SK-N-SH treated with all-trans-retinoic acid at 6 μM for 48 hours (cell line): Measurements from ENCODE around the gene UNC5B.

ENCODE experiments used
- ARNTL ChIP-seq: fragments of 450-650 bp; formaldehyde crosslinking; IDR thresholded peaks from 2 replicates; pipeline ENCODE4 v1.5.0; 2020; ENCODE audit warnings: low read depth, mild to moderate bottlenecking, moderate library complexity, borderline replicate concordance
- CSDC2 ChIP-seq: fragments of 250-450 bp; sonication (Bioruptor Pico); IDR thresholded peaks from 2 replicates; pipeline ENCODE4 v1.5.0; 2020; ENCODE audit warnings: mild to moderate bottlenecking, moderate library complexity
- ESRRG ChIP-seq: fragments of 250-450 bp; sonication (Bioruptor Pico); IDR thresholded peaks from 2 replicates; pipeline ENCODE4 v1.6.1; 2021; ENCODE audit warnings: mild to moderate bottlenecking
- PATZ1 ChIP-seq: fragments of 250-450 bp; sonication (Bioruptor Pico); IDR thresholded peaks from 2 replicates; pipeline ENCODE4 v1.8.0; 2020; ENCODE audit warnings: mild to moderate bottlenecking, moderate library complexity, borderline replicate concordance
- TSHZ2 ChIP-seq: fragments of 250-450 bp; sonication (Bioruptor Pico); IDR thresholded peaks from 2 replicates; pipeline ENCODE4 v1.5.0; 2020; ENCODE audit warnings: mild to moderate bottlenecking, moderate library complexity
- ZC3H10 ChIP-seq: fragments of 250-450 bp; sonication (Bioruptor Pico); IDR thresholded peaks from 2 replicates; pipeline ENCODE4 v1.5.1; 2021; ENCODE audit warnings: mild to moderate bottlenecking, moderate library complexity
- ZFP30 ChIP-seq: fragments of 450-650 bp; formaldehyde crosslinking; IDR thresholded peaks from 2 replicates; pipeline ENCODE4 v1.5.0; 2022; ENCODE audit warnings: mild to moderate bottlenecking, moderate library complexity
- ZNF70 ChIP-seq: fragments of 450-650 bp; formaldehyde crosslinking; IDR thresholded peaks from 2 replicates; pipeline ENCODE4 v1.5.0; 2020; ENCODE audit warnings: mild to moderate bottlenecking, moderate library complexity

GRCh38 chr10:71268758-71269157, 56.4 kb downstream of the UNC5B start:
- TF ChIP-seq CSDC2 (CRISPR knock-in tag) (no peak), PATZ1 (CRISPR knock-in tag) (no peak), ZNF70 (CRISPR knock-in tag) (no peak), ESRRG (CRISPR knock-in tag) (no peak), ARNTL (CRISPR knock-in tag) (no peak), TSHZ2 (no peak), ZC3H10 (CRISPR knock-in tag) (no peak), ZFP30 (CRISPR knock-in tag) (no peak)
